ENCODE data around the gene IRAK2. TPM values are rescaled to one million over a fixed set of nuclear protein-coding genes. Genes with fewer than 3 reads are reported as not detected.
A peak's percentile ranks its signal among the peaks of the same experiment; 100 is the strongest.
"Not testable (repeated sequence)": the region's sequence is repeated elsewhere in the genome, so short reads cannot be mapped to it uniquely, and the experiment has no call there.

Gene IRAK2
- total and polyA plus RNA-seq, 4 donors = 2.9 to 33.1 (median 10.0) TPM

- Histone ChIP-seq H3K27ac (ENCODE audit: low read depth in 1 of 2, low read length in 1 of 2) (no peak overlapping the region), H3K27me3 (ENCODE audit: control insufficient read depth in 3 of 3, insufficient read depth in 3 of 3, low read length in 2 of 3) (no peaks in the 10 kb centered on the region), H3K4me3 (no peak overlapping the region), H3K36me3 (ENCODE audit: control insufficient read depth in 4 of 4, insufficient read depth in 4 of 4, low read length in 4 of 4) (no peaks in the 10 kb centered on the region), H3K9ac (ENCODE audit: insufficient read depth in 1 of 2, low read length in 2 of 2) (no peak overlapping the region), H3K4me1 (ENCODE audit: control insufficient read depth in 5 of 5, insufficient read depth in 5 of 5, low read length in 5 of 5) (peaks cover 0 to 1% (median 0%) of the 10 kb centered on the region in 5 donors), H3K9me3 (ENCODE audit: control insufficient read depth in 4 of 4, insufficient read depth in 3 of 4, low read length in 3 of 4) (no peaks in the 10 kb centered on the region)
- WGBS, 2 donors = 83 to 85% methylated on average over 6 of the region's 6 CpGs
- no peak for ATAC-seq (ENCODE audit: insufficient read depth, low FRiP score)
- DNase-seq = no peak
- TF ChIP-seq CTCF (IDR thresholded peaks at IDR 0.05; ENCODE audit: control extremely low read depth, extremely low read depth) = no peak
Observed at GRCh38 chr3:10160925-10161324, 3.8 kb upstream of the IRAK2 start.

GRCh38 chr3:10162185-10162584 lies 2.5 kb upstream of the IRAK2 start:
- H3K9me3 ChIP-seq (ENCODE audit: control insufficient read depth in 4 of 4, insufficient read depth in 3 of 4, low read length in 3 of 4) = no peaks in the 10 kb centered on the region
- H3K4me3 ChIP-seq = no peak overlapping the region
- ATAC-seq (ENCODE audit: insufficient read depth, low FRiP score) (no peak), DNase-seq (no peak)
- no peak for TF ChIP-seq CTCF (IDR thresholded peaks at IDR 0.05; ENCODE audit: control extremely low read depth, extremely low read depth)
- WGBS, 2 donors = 63 to 80% methylated on average over 6 of the region's 6 CpGs
- H3K36me3 ChIP-seq (ENCODE audit: control insufficient read depth in 4 of 4, insufficient read depth in 4 of 4, low read length in 4 of 4) = no peaks in the 10 kb centered on the region
- H3K4me1 ChIP-seq (ENCODE audit: control insufficient read depth in 5 of 5, insufficient read depth in 5 of 5, low read length in 5 of 5) = peaks cover 0 to 1% (median 0%) of the 10 kb centered on the region in 5 donors
- H3K27me3 ChIP-seq (ENCODE audit: control insufficient read depth in 3 of 3, insufficient read depth in 3 of 3, low read length in 2 of 3) = no peaks in the 10 kb centered on the region
- H3K27ac ChIP-seq (ENCODE audit: low read depth in 1 of 2, low read length in 1 of 2) = no peak overlapping the region
- H3K9ac ChIP-seq (ENCODE audit: insufficient read depth in 1 of 2, low read length in 2 of 2) = no peak overlapping the region

GRCh38 chr3:10164201-10164545 lies 546 bp upstream of the IRAK2 start:
- not testable (repeated sequence) for DNase-seq; H3K36me3 ChIP-seq (ENCODE audit: control insufficient read depth in 4 of 4, insufficient read depth in 4 of 4, low read length in 4 of 4); H3K4me1 ChIP-seq (ENCODE audit: control insufficient read depth in 5 of 5, insufficient read depth in 5 of 5, low read length in 5 of 5); H3K4me3 ChIP-seq; H3K9ac ChIP-seq (ENCODE audit: insufficient read depth in 1 of 2, low read length in 2 of 2); H3K27ac ChIP-seq (ENCODE audit: low read depth in 1 of 2, low read length in 1 of 2); H3K27me3 ChIP-seq (ENCODE audit: control insufficient read depth in 3 of 3, insufficient read depth in 3 of 3, low read length in 2 of 3); ATAC-seq (ENCODE audit: insufficient read depth, low FRiP score); H3K9me3 ChIP-seq (ENCODE audit: control insufficient read depth in 4 of 4, insufficient read depth in 3 of 4, low read length in 3 of 4)
- WGBS, 2 donors = 71 to 79% methylated on average over 12 of the region's 12 CpGs

GRCh38 chr3:10166213-10166604 lies 1.5 kb downstream of the IRAK2 start:
- no peak for DNase-seq
- Histone ChIP-seq H3K9me3 (ENCODE audit: control insufficient read depth in 4 of 4, insufficient read depth in 3 of 4, low read length in 3 of 4) (peaks cover 0 to 4% (median 0%) of the 10 kb centered on the region in 4 donors), H3K4me1 (ENCODE audit: control insufficient read depth in 5 of 5, insufficient read depth in 5 of 5, low read length in 5 of 5) (peaks cover 0 to 10% (median 0%) of the 10 kb centered on the region in 5 donors), H3K36me3 (ENCODE audit: control insufficient read depth in 4 of 4, insufficient read depth in 4 of 4, low read length in 4 of 4) (peaks cover 0 to 1% (median 0%) of the 10 kb centered on the region in 4 donors), H3K9ac (ENCODE audit: insufficient read depth in 1 of 2, low read length in 2 of 2) (no peak overlapping the region), H3K4me3 (peak overlapping the region; percentile 4), H3K27me3 (ENCODE audit: control insufficient read depth in 3 of 3, insufficient read depth in 3 of 3, low read length in 2 of 3) (no peaks in the 10 kb centered on the region), H3K27ac (ENCODE audit: low read depth in 1 of 2, low read length in 1 of 2) (no peak overlapping the region)
- WGBS, 2 donors = 95 to 96% methylated on average over 5 of the region's 5 CpGs
- no peak for TF ChIP-seq CTCF (IDR thresholded peaks at IDR 0.05; ENCODE audit: control extremely low read depth, extremely low read depth)
- no peak for ATAC-seq (ENCODE audit: insufficient read depth, low FRiP score)

Data from lung (tissue), 12 donors.